Measurements from ENCODE around the gene TXNDC11.

TXNDC11 gene

DNA sequence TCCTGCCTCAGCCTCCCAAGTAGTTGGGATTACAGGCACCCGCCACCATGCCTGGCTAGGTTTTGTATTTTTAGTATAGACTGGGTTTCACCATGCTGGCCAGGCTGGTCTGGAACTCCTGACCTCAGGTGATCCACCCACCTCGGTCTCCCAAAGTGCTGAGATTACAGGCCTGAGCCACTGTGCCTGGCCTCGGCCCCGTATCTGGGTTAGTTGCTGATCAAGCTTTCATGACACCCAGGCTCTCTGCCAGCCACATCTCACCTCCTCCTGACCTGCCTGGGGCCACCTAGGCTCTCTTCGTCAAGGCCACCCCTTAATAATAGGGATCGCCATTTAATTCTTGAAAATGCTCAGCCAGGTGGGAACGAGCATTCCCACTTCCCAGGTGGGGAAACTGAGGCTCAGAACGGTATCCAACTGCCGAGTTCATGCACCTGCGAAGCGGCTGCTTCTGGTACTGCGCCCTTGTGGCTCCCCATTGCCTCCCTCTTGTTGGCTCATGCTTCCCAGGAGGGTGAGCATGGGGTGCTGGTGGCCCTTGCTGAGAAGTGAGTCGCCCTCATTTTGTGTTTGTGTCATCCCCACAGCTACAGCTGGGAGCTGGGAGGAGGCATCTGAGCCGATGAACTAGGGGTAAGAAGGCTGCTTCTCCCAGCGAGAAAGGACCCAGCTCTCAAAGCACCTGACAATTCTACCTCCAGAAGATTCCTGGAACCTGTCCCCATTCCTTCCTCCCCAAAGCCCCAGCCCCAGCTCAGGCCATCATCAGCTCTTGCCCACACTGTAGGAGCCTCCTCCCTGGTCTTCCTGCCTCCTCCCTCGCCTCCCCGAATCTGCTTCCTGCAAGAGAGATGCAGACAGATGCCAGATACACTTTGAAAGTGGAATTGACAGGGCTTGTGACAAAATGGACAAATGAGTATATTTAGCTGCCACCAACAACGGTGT, 91.7 kb downstream of the TXNDC11 start:
- no peak for DNase-seq

DNA sequence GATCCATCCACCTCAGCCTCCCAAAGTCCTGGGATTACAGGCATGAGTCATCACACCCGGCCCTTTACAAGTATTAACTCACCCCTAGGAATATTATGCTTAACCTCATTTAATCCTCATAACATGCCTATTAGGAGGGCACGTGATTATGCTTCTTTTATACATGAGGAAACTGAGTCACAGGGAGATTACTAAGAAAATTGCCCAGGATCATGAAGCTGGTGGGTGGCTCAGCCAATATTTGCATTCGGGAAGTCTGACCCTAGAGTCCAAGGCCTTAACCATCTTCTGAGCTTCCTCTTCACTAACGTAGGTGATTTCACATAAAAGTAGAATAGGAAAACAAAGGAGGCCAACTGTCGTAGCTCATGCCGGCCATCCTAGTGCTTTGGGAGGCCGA, 93.4 kb downstream of the TXNDC11 start:
- DNase-seq = peak in 1 of 2 donors; percentile 72

DNA sequence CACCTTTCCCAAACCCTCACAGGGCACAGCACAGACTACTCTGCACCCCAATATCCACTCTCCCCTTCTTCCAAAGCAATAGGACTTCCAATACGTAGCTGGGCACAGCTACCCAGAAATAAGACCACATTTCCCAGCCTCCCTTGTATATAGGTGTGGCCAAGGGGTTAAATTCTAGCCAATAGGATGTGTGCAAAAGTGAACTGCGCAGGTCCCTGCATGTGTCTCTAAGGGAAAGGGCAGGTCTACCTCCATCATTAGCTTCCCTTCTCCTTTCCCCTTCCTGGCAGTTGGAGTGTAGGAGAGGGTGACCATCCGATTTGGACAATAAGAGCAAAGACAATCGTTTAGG, 99.9 kb downstream of the TXNDC11 start:
- no peak for DNase-seq

DNA sequence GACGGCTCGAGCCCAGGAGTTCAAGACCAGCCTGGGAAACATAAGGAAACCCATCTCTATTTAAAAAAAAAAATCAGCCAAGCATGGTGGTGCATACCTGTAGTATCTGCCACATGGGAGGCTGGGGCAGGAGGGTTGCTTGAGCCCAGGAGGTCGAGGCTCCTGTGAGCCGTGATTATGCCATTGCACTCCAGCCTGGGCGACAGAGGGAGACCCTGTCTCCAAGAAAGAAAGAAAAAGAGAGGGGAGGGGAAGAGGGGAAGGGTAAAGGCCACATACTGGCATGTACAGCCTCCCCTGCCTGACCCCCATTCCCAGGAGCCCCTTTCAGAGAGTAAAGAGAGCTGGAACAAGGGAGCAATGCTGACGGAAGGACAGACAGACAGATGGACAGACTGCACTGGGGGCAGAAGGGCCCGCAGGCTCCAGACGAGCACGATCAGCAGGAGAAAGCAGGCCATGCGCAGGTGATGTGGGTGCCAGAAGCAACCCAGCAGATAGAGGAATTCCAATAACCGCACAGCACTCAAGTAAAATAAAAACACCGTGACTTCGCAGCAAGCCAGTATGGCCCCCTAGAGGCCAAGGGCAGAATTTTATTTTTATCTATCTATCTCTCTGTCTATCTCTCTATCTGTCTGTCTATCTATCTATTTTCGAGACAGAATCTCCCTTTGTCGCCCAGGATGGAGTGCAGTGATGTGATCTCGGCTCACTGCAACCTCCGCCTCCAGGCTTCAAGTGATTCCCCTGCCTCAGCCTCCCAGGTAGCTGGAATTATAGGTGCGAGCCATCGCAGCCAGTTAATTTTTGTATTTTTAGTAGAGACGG, 101.5 kb downstream of the TXNDC11 start:
- DNase-seq = peak; percentile 70 to 77

DNA sequence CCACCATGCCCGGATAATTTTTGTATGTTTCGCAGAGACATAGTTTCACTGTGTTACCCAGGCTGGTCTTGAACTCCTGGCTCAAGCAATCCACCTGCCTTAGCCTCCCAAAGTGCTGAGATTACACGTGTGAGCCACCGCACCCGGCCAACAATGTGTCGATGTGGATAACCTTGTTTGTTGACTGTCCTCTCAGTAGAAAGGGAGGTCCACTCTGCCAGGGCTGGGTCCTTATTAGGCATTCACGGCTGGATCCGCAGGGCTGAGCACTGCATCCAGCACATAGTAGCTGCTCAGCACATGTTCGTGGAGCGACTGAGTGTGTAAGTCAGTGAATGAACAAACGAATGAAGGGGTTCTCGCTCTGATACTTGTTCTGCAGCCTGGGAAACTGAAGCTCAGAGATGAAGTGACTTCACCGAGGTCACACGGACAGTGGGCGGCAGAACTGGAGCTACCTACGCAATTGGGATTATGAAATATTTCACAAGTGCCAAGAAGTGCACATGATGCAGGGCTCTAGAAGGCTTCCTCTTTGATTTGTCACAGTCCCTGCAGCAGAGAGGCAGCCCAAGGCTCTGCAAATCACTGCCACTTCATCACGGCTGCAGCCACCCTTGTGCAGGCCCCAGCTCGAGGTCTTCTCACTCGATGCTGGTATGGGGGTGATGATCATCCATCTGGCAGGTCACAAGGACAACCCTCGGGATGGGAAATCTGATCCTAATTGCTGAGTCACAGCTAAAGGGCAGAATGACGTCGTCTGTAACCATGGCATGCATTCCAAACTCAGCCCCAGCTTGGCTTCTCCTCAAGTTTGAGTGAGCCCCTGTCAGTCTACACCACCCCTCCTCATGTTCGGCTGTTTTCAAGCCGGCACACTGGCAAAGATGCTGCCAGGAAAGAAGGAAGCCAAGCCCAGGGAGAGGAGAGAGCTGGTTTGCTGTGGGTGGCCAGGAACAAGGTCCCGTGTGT, 102.4 kb downstream of the TXNDC11 start:
- peak; percentile 99 for DNase-seq

DNA sequence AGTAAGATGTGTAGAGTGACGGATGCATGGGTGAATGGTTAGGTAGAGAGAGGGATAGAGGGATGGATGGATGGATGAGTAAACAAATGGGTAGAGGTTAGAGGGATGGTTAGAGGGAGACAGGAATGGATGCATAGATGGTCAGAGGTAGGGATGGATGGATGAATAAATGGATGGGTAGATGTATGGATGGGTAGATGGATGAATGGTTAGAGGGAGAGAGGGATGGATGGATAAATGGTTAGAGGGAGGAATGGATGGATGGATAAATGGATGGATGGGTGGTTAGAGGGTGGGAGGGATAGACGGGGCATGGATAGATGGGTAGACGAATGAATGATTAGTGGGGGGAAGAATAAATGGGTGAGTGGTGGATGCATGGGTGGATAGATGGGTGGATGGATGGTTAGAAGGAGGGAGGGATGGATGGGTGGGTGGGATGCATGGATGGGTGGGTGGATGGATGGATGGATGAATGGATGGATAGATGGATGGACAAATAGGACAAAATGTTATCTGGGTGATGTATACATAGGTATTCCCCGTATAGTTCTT, 103.6 kb downstream of the TXNDC11 start:
- DNase-seq = no peak

DNA sequence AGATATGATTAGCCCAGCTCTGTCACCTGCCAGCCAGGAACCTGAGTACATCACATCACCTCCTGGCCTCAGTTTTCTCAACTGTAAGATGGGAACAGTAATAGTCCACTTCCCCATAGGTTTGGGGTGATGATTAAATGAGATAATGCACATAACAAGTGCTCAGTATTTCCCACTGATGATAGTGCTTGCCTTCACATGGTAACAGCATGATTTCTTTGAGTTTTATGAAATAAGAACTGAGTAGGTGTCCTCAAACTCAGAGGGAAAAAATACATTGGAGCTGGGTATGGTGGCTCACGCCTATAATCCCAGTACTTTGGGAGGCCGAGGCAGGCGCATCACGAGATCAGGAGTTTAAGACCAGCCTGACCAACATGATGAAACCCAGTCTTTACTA, 104.5 kb downstream of the TXNDC11 start:
- DNase-seq = peak; percentile 55 to 64

DNA sequence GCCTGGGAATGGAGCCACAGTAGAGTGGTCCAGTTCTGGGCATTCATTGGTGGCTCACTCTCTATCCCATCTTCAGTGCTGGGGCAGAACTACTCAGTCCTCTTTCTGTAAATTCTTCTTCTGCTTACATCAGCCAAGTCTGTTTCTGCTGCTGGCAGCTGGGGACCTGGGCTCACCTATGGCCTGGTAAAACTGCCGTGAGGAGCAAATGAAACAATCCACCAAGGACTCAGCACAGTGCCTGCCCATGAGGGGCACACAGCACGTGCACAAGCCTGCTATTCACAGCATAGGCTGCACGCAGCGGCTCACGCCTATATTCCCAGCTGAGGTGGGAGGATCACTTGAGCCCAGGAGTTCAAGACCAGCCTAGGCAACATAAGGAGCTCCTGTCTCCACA, 105.3 kb downstream of the TXNDC11 start:
- DNase-seq = no peak

DNA sequence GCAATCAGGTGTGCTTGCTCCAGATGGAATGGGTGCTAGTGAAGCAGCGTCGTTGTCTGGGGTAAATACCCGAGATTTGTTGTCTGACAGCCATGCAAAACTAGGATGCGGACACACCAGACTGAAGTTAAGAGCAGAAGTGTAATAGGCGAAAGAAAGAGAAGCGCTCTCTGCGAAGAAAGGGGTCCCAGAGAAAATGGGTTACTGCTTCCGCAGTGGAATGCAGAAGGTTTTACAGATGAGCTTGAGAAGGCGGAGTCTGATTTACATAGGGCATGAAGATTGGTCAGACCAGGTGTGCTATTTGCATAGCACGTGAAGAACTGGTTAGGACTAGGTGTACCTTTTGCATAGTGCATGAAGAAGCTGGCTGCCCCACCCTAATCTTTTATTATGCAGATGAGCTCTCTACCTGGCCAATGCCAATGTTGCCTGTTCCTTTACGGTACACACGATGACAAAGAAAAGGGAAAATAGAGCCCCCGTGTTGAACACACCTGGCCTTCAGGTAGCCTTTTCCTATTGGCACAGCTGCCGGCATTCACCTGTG, 106.4 kb downstream of the TXNDC11 start:
- no peak for DNase-seq

DNA sequence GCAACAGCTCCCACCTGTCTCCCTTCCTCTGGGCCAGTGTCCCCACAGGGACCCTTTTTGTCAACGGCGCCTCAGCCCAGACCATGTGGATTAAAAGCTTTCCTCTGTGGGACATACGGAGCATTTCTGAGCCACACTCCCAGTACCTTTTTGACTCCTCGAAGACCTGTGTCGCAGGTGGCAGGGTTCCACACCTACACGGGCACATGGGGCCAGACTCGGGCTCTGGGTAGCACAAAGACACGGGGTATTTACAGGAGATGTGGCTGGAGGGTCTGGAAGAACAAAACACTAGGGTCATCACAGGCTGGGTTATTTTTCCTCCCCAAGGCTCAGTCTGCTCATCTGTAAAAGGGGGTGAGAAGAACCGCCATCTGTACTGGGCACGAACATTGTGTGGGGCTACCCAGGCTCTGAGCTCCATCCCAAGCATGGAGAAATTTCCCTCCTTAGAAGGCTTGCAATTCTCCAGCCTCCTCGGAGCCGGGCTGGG, 106.9 kb downstream of the TXNDC11 start:
- no peak for DNase-seq

DNA sequence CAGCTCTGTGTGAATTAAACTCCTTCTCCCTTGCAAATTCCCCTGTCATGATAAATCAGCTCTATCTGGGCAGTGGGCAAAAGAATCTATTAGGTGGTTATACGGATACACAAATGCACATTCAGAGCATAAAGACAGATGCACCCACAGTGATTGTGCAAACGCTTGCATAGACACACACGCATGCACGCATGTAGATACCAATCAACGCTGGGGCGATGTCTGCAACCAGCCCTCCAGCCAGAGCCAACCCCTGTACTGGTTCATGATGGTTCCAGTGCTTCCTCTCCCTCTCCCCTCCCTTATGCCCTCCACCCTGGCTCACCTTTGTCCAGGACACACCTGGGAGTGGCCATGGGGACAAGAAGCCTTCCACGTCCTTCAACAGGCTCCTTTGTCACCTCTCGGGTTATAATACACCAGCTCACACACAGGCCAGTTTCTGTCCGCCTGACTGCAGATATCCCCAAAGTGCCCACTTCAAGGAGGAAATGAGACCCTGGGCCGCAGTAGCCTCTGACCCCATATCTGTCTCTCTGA, 107.5 kb downstream of the TXNDC11 start:
- DNase-seq = no peak

DNA sequence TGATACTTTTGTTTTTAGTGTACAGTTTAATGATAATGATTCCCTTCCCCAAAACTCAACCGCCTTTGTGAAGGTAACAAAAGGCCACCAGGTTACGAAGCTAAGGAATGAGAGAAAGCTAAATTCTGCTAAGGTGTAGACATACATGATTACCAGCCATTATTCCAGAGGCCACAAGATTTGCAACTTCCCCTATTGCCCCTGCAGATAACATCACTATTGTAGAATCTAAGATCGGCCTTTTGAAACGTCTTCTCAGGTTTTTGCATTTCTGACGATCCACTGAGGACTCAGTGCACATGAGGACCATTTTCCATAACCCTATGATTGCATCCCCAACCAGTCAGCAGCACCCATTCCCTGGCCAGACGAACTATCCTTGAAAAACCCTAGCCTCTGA, 108.3 kb downstream of the TXNDC11 start:
- DNase-seq = peak; percentile 43 to 45

DNA sequence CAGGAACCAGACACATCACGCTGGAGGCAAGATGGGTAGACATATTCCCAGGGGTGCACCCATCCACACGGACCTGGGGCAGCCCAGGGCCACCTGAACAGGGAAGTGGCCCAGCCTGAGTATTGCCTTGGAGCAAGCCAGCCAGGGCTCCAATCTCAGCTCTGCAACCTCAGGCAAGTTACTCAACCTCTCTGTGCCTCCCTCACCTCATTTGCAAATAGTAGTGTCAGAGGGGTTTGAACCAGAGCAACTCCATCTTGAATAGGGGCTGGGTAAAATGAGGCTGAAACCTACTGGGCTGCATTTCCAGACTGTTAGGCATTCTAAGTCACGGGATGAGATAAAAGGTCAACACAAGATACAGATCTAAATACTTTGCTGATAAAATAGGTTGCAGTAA, 109.5 kb downstream of the TXNDC11 start:
- no peak for DNase-seq

DNA sequence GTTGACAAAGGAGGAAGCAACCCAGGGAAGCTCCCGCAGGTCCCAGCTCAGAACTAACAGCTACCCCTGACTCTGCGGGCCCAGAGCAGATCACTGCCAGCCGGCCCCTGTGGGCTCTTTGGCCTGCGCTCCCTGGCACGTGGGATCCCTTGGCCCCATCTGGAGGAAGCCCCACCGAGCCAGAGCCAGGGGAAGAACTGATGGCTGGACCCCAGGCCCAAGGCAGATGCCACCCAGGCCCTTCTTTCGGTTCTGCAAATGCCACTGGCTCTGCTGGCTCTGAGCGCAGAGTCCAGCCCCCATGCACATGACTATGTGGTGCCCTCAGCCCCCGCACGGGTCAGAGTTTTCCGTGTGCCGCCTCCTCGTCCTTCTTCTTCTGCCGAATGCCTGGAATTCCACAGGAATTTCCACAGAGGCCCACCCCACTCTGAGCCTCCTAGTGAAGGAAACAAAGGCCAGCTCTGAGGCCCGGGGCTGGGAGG, 110.2 kb downstream of the TXNDC11 start:
- DNase-seq = peak; percentile 65 to 79

DNA sequence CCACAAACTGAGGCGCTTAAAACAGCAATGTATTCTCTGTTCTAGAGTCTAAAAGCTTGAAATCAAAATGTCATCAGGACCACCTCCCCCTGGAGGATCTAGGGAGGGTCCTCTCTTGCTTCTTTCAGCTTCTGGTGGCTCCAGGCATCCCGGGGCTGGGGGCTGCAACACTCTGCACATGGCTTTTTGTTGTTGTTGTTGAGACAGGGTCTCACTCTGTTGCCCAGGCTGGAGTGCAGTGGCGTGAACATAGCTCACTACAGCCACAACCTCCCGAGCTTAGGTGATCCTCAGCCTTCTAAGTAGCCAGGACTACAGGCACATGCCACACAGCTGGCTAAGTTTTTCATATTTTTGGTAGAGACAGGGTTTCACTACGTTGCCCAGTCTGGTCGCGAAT, 111.4 kb downstream of the TXNDC11 start:
- no peak for DNase-seq

DNA sequence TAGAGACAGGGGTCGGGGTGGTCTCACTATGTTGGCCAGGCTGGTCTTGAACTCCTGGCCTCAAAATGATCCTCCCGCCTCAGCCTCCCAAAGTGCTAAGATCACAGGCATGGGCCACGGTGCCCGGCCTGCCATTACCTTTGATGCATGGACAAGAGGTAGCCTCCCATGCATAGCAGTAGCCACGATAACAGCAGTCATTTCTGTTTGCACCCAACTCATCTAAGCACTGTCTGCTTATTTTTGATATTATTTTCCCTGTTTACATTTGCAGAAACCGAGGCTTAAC, 111.9 kb downstream of the TXNDC11 start:
- no peak for DNase-seq

DNA sequence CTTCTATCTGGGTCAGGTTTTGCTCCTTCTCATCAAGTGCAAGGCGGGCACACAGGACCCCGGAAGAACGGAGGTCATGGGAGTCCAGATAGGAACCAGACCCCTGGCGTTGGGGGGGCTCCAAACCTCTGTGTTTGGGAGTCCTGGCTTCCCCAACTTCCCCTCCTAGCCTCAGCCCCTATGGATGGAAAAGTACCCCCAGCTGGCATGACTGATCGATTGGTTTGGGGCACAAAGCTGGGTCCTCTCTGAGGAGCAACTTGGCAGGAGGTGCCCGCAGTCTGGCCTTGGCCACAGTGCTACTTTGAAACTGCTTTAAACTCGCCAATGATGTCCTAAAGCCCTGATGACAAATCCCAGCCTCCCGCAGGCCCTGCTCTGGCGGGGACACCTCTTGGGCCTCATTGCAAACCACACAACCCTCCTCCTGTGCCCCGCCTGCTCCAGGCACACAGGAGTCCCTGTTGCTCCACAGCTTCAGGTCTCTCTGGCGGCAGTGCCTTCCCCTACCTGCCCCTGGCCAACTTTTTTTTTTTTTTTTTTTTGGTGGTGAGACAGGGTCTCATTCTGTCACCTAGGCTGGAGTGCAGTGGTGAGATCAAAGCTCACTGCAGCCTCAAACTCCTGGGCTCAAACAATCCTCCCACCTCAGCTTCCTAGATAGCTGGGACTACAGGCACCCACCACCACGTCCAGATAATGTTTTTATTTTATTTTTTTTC, 112.5 kb downstream of the TXNDC11 start:
- DNase-seq = no peak
